ENCODE measurements around the gene RNF26.

The RNF26 gene

DNA sequence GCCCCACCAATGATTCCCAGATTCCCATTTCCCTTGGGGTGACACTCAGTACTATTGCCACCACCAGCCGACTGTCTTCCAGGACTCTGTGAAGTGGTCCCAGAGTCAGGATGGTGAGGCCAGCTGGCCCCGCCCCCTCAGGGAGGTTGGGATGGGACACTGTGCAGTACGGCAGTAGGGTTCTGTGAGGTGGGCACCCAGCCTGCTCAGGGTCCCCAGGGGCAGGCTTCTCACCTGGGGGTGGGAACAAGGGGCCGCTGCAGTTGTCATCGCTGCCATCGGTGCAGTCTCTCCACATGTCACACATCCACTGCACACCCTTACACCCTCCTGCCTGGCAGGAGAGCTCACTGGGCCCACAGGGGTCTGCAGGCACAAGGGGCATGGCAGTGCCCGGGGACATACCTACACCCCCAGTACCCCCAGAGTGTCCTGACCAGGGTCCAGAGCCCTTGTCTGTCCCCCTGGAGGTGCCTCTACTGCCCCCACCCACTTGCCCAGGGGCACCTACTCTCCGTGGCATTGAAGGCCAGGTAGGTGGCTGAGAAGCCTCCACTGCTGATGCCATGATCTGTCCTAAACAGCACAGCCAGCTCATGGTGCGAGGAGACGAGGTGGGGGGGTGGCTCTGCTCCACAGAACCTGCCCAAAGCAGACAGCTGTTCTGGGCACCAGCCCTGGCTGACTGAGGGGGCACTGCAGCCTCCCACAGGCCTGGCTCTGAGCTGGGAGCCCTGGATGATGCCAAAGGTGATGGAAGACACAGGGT, 8.2 kb downstream of the RNF26 start:
- H3K4me3 ChIP-seq, result no peak overlapping the region
- no peak overlapping the region for H3K27ac ChIP-seq
- DNase-seq (ENCODE audit: low read depth, low spot score), result no peak
- H3K9ac ChIP-seq (ENCODE audit: insufficient read length), result no peak overlapping the region
- H3K9me3 ChIP-seq (ENCODE audit: low read depth, low read length), result no peaks in the 10 kb centered on the region
- no peak for TF ChIP-seq EZH2 (IDR thresholded peaks at IDR 0.05)
- no peak for TF ChIP-seq POLR2AphosphoS5 (IDR thresholded peaks at IDR 0.05; ENCODE audit: borderline replicate concordance, low read depth, low read length)
- no peak for TF ChIP-seq FOXP2 (optimal IDR thresholded peaks at IDR 0.05; ENCODE audit: control extremely low read depth, extremely low read length, insufficient read depth)
- H3K36me3 ChIP-seq (ENCODE audit: insufficient read depth, low read length), result no peaks in the 10 kb centered on the region

DNA sequence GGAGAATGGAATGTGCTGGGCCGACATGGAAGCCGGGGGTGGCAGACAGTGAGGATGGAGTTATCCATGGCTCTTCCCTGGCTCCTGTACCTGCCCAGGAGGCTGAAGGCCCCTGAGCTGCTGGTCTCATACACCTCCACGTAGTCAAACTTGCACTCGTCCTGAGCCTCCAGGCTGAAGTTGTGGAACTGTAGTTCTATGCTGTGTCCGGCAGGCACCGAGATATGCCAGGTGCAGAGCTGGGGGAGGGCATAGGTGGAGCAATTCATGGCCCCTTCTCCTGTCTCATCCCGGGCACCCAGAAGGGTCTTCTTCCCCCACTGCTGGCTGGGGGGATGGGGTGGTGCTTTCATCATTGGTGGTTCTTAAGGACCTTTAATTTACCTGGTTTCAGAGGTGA, 9.4 kb downstream of the RNF26 start:
- DNase-seq (ENCODE audit: low read depth, low spot score), result no peak
- Histone ChIP-seq H3K4me3 (no peak overlapping the region), H3K9me3 (ENCODE audit: low read depth, low read length) (no peaks in the 10 kb centered on the region), H3K36me3 (ENCODE audit: insufficient read depth, low read length) (no peaks in the 10 kb centered on the region), H3K27ac (no peak overlapping the region), H3K9ac (ENCODE audit: insufficient read length) (no peak overlapping the region)
- TF ChIP-seq FOXP2 (optimal IDR thresholded peaks at IDR 0.05; ENCODE audit: control extremely low read depth, extremely low read length, insufficient read depth), result no peak
- no peak for TF ChIP-seq EZH2 (IDR thresholded peaks at IDR 0.05)
- no peak for TF ChIP-seq POLR2AphosphoS5 (IDR thresholded peaks at IDR 0.05; ENCODE audit: borderline replicate concordance, low read depth, low read length)

GRCh38 chr11:119344291-119345010, 10.1 kb downstream of the RNF26 start:
- no peak overlapping the region for H3K4me3 ChIP-seq
- no peak overlapping the region for H3K27ac ChIP-seq
- no peak for TF ChIP-seq POLR2AphosphoS5 (IDR thresholded peaks at IDR 0.05; ENCODE audit: borderline replicate concordance, low read depth, low read length)
- TF ChIP-seq FOXP2 (optimal IDR thresholded peaks at IDR 0.05; ENCODE audit: control extremely low read depth, extremely low read length, insufficient read depth), result no peak
- TF ChIP-seq EZH2 (IDR thresholded peaks at IDR 0.05), result no peak
- DNase-seq (ENCODE audit: low read depth, low spot score), result no peak
- H3K9me3 ChIP-seq (ENCODE audit: low read depth, low read length), result no peaks in the 10 kb centered on the region
- no peak overlapping the region for H3K9ac ChIP-seq (ENCODE audit: insufficient read length)
- no peaks in the 10 kb centered on the region for H3K36me3 ChIP-seq (ENCODE audit: insufficient read depth, low read length)

DNA sequence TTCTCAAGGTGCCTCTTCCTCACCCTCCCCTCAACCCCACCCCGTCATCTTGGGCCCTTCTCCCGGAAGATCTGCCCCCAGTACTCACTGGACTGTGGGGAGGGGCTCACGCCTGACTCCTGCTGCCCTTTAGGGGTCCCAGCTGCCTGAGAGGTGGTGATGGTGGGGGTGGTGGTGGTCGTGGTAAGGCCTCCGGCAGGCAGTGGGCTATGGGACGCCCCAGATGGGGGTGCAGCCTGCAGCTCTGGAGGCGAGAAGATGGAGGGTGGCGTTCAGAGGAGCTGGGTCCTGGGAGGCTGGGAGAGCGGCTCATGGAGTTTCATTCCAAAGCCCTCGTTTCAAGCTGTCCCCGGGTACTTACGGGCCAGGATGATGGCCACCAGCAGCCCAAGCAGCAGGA, 11.4 kb downstream of the RNF26 start:
- Histone ChIP-seq H3K9ac (ENCODE audit: insufficient read length) (no peak overlapping the region), H3K9me3 (ENCODE audit: low read depth, low read length) (no peaks in the 10 kb centered on the region), H3K27ac (no peak overlapping the region), H3K4me3 (no peak overlapping the region), H3K36me3 (ENCODE audit: insufficient read depth, low read length) (no peaks in the 10 kb centered on the region)
- no peak for DNase-seq (ENCODE audit: low read depth, low spot score)
- no peak for TF ChIP-seq FOXP2 (optimal IDR thresholded peaks at IDR 0.05; ENCODE audit: control extremely low read depth, extremely low read length, insufficient read depth)
- no peak for TF ChIP-seq EZH2 (IDR thresholded peaks at IDR 0.05)
- no peak for TF ChIP-seq POLR2AphosphoS5 (IDR thresholded peaks at IDR 0.05; ENCODE audit: borderline replicate concordance, low read depth, low read length)

GRCh38 chr11:119346605-119347004, 12.3 kb downstream of the RNF26 start, which contains the start of gene MFRP:
TSS of gene MFRP (minus strand) at chr11:119346705. CDS start at chr11:119346513, 192 bp downstream.
- no peaks in the 10 kb centered on the region for H3K36me3 ChIP-seq (ENCODE audit: insufficient read depth, low read length)
- no peaks in the 10 kb centered on the region for H3K9me3 ChIP-seq (ENCODE audit: low read depth, low read length)
- H3K4me3 ChIP-seq, result no peak within 1 kb of the TSS
- TF ChIP-seq POLR2AphosphoS5 (IDR thresholded peaks at IDR 0.05; ENCODE audit: borderline replicate concordance, low read depth, low read length) (no peak), EZH2 (IDR thresholded peaks at IDR 0.05) (no peak), FOXP2 (optimal IDR thresholded peaks at IDR 0.05; ENCODE audit: control extremely low read depth, extremely low read length, insufficient read depth) (no peak)
- no peak within 1 kb of the TSS for H3K27ac ChIP-seq
- H3K9ac ChIP-seq (ENCODE audit: insufficient read length), result no peak within 1 kb of the TSS
- DNase-seq (ENCODE audit: low read depth, low spot score), result no peak

DNA sequence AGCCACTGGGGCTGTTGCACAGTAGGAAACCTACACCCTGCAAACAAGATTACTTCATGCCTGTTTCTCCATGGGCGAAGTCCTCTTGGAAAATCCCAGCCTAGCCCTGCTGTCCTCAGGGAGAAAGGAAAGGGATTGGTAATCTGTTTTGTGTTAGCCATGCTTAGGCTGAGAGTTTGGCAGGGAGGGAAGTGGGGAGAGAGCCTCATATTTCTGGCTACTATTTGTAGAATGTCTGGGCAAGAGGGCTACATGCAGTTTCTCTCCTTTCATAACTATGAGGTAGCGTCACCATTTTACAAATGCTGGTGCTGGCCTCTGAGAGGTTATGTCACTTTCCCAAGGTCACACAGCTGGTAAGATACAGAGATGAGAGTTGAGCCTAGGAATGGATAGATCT, 12.9 kb downstream of the RNF26 start:
- H3K9me3 ChIP-seq (ENCODE audit: low read depth, low read length), result no peaks in the 10 kb centered on the region

DNA sequence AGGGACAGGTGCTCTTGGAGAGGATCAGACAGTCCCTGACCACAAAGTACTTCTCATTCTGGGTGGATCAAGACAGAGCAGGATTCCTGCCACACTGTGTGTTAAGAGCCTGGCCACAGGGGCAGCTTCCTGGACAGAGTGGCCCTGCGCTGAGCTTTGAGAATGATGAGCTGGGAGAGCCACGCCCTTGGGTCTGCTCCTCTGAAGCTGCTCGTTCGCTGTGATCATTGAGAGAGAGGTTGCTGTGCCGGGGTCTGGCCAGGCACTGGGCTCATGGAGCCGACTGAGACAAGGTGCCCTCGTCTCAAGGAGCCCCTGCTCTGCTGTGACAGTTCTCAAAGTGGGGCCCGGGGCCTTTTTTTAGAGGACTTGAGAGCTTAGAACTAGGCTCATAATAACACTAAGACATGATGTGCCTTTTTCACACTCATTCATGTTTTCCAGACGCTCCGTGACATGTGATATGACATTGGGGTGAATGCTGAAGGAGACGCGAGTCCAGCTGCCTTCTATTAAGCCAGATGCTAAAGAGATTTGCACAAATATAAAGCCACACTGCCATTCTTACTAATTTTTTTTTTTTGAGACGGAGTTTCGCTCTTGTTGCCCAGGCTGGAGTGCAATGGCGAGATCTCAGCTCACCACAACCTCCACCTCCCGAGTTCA, 13.7 kb downstream of the RNF26 start:
- DNase-seq (ENCODE audit: low read depth, low spot score), result no peak
- Histone ChIP-seq H3K9ac (ENCODE audit: insufficient read length) (no peak overlapping the region), H3K36me3 (ENCODE audit: insufficient read depth, low read length) (no peaks in the 10 kb centered on the region), H3K27ac (no peak overlapping the region), H3K4me3 (no peak overlapping the region), H3K9me3 (ENCODE audit: low read depth, low read length) (no peaks in the 10 kb centered on the region)
- TF ChIP-seq POLR2AphosphoS5 (IDR thresholded peaks at IDR 0.05; ENCODE audit: borderline replicate concordance, low read depth, low read length), result no peak
- no peak for TF ChIP-seq EZH2 (IDR thresholded peaks at IDR 0.05)

More for the DNA sequence above, 12.9 kb downstream of the RNF26 start:
- Histone ChIP-seq H3K9ac (ENCODE audit: insufficient read length) (no peak overlapping the region), H3K36me3 (ENCODE audit: insufficient read depth, low read length) (no peaks in the 10 kb centered on the region), H3K27ac (no peak overlapping the region), H3K4me3 (no peak overlapping the region)
- DNase-seq (ENCODE audit: low read depth, low spot score), result no peak
- no peak for TF ChIP-seq FOXP2 (optimal IDR thresholded peaks at IDR 0.05; ENCODE audit: control extremely low read depth, extremely low read length, insufficient read depth)
- no peak for TF ChIP-seq EZH2 (IDR thresholded peaks at IDR 0.05)
- no peak for TF ChIP-seq POLR2AphosphoS5 (IDR thresholded peaks at IDR 0.05; ENCODE audit: borderline replicate concordance, low read depth, low read length)

GRCh38 chr11:119350302-119350701, 16.0 kb downstream of the RNF26 start:
- no peaks in the 10 kb centered on the region for H3K9me3 ChIP-seq (ENCODE audit: low read depth, low read length)
- no peak for DNase-seq (ENCODE audit: low read depth, low spot score)
- no peaks in the 10 kb centered on the region for H3K36me3 ChIP-seq (ENCODE audit: insufficient read depth, low read length)
- no peak overlapping the region for H3K9ac ChIP-seq (ENCODE audit: insufficient read length)
- H3K4me3 ChIP-seq, result no peak overlapping the region
- no peak for TF ChIP-seq EZH2 (IDR thresholded peaks at IDR 0.05)
- no peak for TF ChIP-seq POLR2AphosphoS5 (IDR thresholded peaks at IDR 0.05; ENCODE audit: borderline replicate concordance, low read depth, low read length)
- TF ChIP-seq FOXP2 (optimal IDR thresholded peaks at IDR 0.05; ENCODE audit: control extremely low read depth, extremely low read length, insufficient read depth), result no peak
- no peak overlapping the region for H3K27ac ChIP-seq

Measured in SK-N-MC (cell line).